Gastroesophageal sphincter (tissue), 3 donors: ENCODE results near the gene CRTAP.

Source experiments
- EP300 ChIP-seq: sonication (generic); formaldehyde crosslinking; IDR thresholded peaks from one replicate; pipeline ENCODE4 v1.6.1; 2017; ENCODE audit warnings: antibody characterized with exemption, mild to moderate bottlenecking
- POLR2A ChIP-seq, 2 donors: fragments of 450-650 bp; IDR thresholded peaks; one replicate each; pipeline ENCODE4 v1.6.1; 2017; ENCODE audit warnings: antibody characterized with exemption in 2 of 2, mild to moderate bottlenecking in 2 of 2, moderate library complexity in 1 of 2
- POLR2AphosphoS5 ChIP-seq: sonication (generic); formaldehyde crosslinking; IDR thresholded peaks from one replicate; pipeline ENCODE4 v1.6.1; 2017; ENCODE audit warnings: antibody characterized with exemption
- TF ChIP-seq, protein P1 (sequence below), 4 experiments: fragments of 200-600 bp in 2 of 4; fragments of 450-650 bp in 2 of 4; sonication (generic) in 1 of 4; IDR thresholded peaks; one replicate each; pipeline ENCODE4 v1.5.1; 2017 to 2019; ENCODE audit warnings: antibody characterized with exemption in 4 of 4, mild to moderate bottlenecking in 2 of 4, moderate library complexity in 2 of 4

GRCh38 chr3:33179132-33179531 lies 65.3 kb downstream of the CRTAP start:
- TF ChIP-seq, protein P1, sequence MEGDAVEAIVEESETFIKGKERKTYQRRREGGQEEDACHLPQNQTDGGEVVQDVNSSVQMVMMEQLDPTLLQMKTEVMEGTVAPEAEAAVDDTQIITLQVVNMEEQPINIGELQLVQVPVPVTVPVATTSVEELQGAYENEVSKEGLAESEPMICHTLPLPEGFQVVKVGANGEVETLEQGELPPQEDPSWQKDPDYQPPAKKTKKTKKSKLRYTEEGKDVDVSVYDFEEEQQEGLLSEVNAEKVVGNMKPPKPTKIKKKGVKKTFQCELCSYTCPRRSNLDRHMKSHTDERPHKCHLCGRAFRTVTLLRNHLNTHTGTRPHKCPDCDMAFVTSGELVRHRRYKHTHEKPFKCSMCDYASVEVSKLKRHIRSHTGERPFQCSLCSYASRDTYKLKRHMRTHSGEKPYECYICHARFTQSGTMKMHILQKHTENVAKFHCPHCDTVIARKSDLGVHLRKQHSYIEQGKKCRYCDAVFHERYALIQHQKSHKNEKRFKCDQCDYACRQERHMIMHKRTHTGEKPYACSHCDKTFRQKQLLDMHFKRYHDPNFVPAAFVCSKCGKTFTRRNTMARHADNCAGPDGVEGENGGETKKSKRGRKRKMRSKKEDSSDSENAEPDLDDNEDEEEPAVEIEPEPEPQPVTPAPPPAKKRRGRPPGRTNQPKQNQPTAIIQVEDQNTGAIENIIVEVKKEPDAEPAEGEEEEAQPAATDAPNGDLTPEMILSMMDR (IDR thresholded peaks at IDR 0.05), result no peak
- TF ChIP-seq EP300 (no peak), POLR2AphosphoS5 (no peak), POLR2A (IDR thresholded peaks at IDR 0.05) (no peak)
